ENCODE data around the gene PALM2AKAP2. TPM values are rescaled to one million over a fixed set of nuclear protein-coding genes. Genes with fewer than 3 reads are reported as not detected.

Gene PALM2AKAP2
- 15.8 and 16.5 TPM in 2 replicates for total RNA-seq (2014; rRNA removed)
- polyA plus RNA-seq (2012) = 10.6 TPM

DNA sequence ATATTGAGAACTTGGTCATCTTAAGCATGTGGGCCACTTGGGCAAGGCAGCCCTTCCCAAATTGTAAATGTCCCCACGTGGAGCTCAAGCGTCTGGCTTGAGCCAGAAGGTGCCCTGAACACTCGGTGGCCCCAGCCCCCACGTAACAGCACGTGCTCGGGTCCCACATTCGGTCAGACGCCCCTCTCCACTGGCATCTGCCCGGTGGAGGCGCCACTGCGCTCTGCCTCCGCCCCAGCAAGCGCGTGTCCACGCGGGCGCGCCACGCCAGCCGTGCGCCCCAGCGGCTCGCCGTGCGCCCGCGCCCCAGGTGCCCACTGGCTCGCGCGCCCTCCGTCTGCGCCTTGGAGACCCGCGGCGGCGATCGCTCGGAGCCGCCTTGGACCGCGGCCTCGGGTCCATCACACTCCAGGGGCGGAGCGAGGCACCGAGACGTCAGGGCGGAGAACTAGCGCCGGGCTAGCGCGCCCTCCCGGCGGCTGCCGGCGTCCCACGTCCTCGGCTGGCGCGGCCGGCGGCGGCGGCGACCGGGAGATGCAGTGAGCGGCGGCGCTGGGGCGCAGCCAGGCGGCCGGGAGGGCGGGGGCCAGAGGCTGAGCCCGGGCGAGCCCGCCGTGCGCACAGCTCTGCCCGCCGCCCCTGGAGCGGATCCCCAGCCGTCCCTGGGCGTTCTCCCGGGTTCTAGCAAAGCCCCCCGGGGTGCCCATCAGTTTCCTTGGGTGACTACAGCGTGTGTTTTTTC is at the start of gene PALM2AKAP2:
Gene PALM2AKAP2 (plus strand): TSS at position 488 of the 742 bp plus-strand sequence. CDS start 291 bp downstream, outside the sequence.
- DNase-seq (ENCODE audit: low read depth) = peak; percentile 67

GRCh38 chr9:109730228-109730627 is 49.8 kb upstream of the PALM2AKAP2 start:
- DNase-seq (ENCODE audit: low read depth) = no peak

DNA sequence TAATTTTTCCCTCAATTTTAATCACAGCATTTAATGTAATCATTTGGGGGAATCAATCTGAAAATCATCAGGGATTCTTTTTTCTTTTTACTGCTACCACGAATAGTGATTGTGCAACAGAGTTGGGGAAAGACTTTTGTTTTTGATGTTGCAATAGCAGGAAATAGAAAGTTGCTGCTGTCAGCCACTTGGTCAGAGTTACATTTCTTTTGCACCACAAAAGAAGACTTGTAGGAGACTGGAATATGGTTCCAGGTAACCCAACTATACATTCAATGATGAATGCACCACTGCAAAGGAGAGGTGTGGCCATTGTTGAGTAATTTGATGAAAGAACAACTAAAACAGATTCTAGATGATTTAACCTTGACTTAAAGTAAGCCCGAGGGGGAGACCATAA is 46.3 kb upstream of the PALM2AKAP2 start:
- peak; percentile 34 for DNase-seq (ENCODE audit: low read depth)

- no peak for DNase-seq (ENCODE audit: low read depth)
These were observed 45.2 kb upstream of the PALM2AKAP2 start for GRCh38 chr9:109734814-109735213.

- DNase-seq (ENCODE audit: low read depth) = no peak
These were observed 44.2 kb upstream of the PALM2AKAP2 start for GRCh38 chr9:109735801-109736200.

DNA sequence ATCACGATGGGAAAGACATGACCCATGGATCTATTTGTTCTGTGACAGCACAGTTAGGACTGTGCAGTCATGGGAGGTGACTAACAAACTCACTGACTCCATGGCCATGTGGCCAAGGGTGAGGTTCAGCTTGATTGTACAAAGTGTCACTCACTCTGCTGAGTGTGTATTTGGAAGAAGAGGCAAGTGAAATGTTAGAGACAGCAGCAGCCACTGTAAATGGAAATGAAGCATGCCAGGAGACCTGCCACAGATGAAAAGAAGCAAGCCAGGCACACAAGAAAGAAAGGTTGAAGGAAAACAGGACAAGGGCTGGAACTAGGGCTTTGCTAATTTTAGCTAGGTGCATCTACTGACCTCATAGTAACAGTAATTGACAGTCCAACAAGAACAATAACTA is 42.7 kb upstream of the PALM2AKAP2 start:
- no peak for DNase-seq (ENCODE audit: low read depth)

DNA sequence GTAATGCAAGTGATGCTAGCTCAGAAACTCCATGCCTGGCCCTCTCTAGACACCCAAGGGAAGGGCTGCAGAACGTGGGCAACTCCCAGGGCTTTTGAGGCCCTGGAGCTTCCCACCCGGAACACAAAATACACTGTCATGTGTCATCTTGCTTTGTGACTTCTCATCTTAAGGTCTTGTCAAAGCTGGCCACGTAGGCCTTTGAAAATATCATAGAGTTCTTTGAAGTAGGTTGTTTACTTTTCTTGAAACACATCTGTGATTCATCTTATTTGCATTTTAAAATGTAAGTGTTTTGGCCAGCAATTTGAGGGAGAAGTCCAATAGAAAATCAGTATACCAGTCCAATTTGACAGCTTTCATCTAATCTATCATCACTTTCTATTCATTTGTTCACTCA is 40.2 kb upstream of the PALM2AKAP2 start:
- DNase-seq (ENCODE audit: low read depth) = no peak

DNA sequence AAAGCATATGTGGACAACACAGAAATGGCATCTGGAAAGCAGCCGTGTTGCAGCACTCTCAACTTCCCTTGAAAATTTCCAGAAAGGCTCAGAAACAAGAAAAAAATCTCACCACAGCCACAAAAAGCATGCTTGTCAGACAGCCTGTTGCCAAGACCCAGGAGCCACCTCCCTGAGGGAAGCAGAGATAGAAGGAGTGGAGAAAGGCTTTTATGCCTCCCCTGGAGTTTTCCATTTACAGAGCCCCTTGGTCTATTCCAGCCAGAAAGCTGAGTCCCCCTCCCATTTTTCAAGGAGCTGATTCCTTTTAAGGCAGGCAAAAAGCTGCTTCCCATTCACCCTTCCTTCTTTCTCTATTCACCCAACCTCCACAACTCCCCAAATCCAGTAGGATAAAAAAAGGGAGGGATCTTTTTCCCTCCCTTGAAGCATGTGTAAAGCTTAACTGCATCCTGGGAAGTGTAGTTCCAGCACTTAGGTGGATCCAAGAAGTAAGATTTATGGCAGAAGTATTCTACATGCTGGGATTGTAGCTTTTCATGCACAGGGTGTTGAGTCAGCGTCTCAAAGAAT is 37.1 kb upstream of the PALM2AKAP2 start:
- no peak for DNase-seq (ENCODE audit: low read depth)

DNA sequence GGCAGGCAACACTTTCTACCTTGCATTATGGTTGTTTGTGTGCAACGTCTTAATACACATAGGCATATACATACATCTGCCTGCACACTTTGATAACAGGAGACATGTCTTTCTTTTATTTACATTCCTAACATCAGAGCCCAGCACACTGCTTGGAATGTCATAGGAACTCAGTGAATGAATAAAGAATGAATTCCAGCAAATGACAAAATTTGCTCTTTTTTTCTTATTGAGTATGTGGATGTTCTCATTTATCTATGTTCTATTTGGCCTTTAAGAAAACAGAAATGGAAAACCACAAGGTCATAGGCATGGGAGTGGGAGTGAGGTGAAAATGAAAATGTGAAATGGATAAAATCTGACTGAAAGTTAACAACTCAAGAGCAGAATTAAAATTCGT is 36.3 kb upstream of the PALM2AKAP2 start:
- no peak for DNase-seq (ENCODE audit: low read depth)

- no peak for DNase-seq (ENCODE audit: low read depth)
These were observed 34.4 kb upstream of the PALM2AKAP2 start for GRCh38 chr9:109745335-109746283.

- no peak for DNase-seq (ENCODE audit: low read depth)
These were observed 28.7 kb upstream of the PALM2AKAP2 start for GRCh38 chr9:109751253-109751652.

GRCh38 chr9:109753308-109753707 is 26.7 kb upstream of the PALM2AKAP2 start:
- DNase-seq (ENCODE audit: low read depth) = no peak

- no peak for DNase-seq (ENCODE audit: low read depth)
These were observed 25.0 kb upstream of the PALM2AKAP2 start for GRCh38 chr9:109755040-109755439.

GRCh38 chr9:109759589-109759988 is 20.4 kb upstream of the PALM2AKAP2 start:
- DNase-seq (ENCODE audit: low read depth) = no peak

DNA sequence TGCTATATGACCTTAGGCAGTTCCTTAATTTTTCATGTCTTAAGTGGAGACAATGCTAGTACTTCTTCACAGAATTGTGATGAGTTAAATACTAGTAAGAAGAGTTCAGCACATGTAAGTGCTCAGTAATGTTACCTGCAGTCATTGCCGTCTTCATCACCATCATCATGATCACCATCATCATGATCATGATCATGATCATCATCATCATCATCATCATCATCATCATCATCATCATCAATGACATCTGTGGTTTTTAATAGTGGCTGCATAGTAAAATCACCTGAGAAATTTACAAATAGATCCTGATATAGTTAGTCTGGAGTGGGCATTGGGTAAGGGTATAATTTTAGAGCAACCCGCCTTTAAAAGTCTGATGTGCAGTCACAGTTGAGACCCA is 14.7 kb upstream of the PALM2AKAP2 start:
- no peak for DNase-seq (ENCODE audit: low read depth)

DNA sequence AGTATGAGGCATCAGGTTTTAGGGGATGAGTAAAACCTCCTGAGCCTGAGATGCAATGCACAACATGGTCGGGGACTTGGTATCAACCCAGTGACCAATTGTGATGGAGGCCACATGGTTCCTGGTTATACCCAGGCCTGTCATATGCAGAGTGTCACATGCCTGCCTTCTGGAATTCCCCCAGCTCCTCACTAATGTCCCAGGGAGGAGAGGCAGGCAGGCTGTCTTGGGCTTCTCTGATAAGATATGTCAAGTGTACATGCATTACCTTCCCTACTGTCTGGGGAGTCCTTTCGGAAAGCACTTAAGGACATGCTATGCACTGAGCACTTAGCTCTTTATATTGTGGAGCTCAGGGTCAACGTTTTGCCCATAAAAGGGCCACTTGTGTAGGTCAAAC is 14.2 kb upstream of the PALM2AKAP2 start:
- DNase-seq (ENCODE audit: low read depth) = no peak

- DNase-seq (ENCODE audit: low read depth) = no peak
These were observed 13.6 kb upstream of the PALM2AKAP2 start for GRCh38 chr9:109766351-109766750.

- DNase-seq (ENCODE audit: low read depth) = no peak
These were observed 12.6 kb upstream of the PALM2AKAP2 start for GRCh38 chr9:109767404-109767803.

DNA sequence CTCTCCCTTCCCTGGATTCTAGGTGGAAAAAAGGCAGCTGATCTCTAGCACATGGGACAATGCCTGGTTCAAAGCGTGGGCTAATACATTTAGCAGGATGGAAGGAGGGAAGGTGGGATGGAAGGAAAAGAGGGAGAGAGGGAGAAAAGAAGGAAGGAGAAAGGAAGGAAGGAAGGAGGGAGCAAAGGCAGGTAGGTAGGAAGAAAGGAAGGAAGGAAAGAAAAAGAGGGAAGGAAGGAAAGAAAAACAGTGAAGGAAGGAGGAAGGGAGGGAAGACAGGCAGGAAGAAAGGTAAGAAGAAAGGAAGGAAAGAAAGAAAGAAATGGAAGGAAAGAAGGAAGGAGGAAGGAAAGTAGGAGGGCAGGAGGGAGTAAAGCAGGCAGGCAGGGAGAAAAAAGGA is 12.2 kb upstream of the PALM2AKAP2 start:
- DNase-seq (ENCODE audit: low read depth) = no peak

DNA sequence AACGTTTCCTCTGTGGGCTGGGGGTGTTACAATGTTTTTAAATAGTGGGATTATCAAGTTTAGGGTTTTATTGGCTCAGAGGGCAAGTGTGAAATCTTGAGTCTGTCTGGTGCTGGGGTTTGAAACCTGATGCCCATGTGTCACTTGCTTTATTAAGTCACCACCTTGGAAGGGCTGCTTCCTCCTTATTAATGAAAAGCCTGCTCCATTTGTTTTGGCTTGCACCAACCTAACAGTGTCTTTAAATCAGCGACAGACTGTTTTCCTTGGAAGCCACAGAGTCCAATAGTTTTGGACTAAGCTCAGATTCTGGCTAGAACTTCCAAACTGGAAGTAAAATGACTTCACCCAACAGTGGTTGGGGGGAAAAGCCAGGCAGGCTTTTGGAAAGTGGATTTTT is 10.7 kb upstream of the PALM2AKAP2 start:
- no peak for DNase-seq (ENCODE audit: low read depth)

- DNase-seq (ENCODE audit: low read depth) = no peak
These were observed 9.9 kb upstream of the PALM2AKAP2 start for GRCh38 chr9:109770101-109770500.

DNA sequence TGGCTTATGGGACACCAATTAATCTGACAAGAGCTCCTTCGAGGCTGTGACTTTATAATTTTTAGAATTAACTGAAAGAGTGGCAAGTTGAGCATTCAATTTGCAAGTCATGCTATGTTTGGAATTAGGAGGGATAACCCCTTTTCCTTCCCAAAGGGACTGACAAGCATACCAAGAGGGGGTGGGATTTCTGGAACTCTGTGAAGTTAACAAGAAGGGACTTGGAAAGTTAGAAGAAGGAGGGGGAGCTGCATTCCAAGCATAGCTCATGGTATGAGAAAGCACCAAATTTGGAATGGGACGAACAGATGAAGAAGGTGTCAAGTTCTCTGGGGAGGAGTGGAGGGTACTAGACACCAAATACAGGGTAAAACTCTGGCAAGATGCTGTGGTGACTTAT is 8.9 kb upstream of the PALM2AKAP2 start:
- peak; percentile 88 for DNase-seq (ENCODE audit: low read depth)

Data from LHCN-M2 (cell line).